Kidney capillary endothelial cell (primary cell): ENCODE results near the gene VSIG10.

Experiments
- DNase-seq: peaks from one replicate; pipeline ENCODE4 v3.0.0-alpha.2; 2018; ENCODE audit warnings: low spot score

VSIG10 gene

DNA sequence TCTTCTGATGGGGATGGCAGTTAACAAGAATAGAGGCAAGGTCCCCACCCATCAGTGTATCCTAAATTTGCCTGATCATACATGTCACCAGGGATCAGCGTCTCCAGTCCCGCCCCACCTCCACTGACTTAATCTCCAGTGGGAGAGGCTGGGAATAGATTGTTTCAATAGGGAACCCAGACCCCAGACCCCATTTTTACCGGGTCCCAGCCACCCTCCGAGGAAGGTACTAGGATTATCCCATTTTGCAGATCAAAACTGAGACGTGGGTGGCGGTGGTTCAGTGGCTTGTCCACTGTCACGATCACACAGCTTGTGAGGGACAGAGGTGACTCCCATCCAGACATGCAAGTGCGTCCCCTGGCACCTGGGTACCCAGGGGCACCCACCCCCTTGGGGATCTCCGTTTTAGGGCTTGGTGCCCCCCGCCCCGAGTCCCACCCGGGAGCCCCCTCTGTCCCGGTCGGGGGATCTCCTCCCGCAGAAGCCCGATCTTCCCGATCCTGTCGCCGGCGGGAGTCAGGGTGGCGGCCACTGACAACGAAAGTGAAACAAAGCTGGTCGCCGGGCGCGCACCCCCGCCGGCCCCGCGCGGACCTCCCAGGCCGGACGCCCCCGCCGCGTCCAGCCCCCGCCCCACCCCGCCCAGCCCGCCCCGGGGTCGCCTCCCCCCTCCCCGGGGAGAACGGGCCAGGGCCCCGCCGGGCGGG is 43.4 kb downstream of the VSIG10 start:
- DNase-seq, result peak; percentile 33

DNA sequence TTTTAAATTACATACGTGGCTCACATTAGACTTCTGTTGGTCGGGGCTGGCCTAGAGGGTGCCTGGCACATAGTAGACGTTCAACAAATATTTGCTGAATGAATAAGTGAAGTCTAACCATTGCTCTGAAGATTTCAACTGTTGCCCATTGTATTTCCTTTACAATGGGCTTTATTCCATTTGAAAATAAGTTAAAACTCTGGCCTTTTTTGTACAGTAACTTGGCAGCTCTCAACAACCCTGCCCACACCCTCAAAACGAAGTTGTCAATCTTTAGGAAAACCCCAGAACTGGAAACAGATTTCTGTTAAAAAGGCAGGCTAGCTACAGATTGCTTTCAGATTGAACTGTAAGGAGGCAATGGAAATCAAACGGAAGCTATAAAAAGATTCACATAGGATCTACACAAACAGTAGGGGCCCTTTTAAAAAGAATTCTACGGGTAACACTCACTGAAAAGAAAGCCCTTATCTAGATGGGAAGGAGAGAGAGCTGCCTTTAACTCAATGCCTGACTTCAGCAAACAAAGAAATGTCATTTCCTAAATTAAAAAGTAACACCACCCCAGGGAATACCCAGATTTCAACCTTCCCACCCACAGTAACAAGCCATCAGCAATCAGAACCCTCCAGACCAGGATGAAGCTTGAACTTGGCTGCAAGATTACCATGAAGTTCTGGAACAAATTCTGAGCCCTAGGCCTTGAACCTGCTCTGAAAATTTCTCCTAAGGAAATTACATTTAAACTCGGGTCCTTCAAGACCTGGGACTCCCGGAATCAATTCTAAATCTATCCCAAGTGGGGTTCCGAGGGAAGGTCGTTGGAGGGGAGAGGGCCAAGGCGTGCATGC is 44.2 kb downstream of the VSIG10 start:
- DNase-seq, result no peak

DNA sequence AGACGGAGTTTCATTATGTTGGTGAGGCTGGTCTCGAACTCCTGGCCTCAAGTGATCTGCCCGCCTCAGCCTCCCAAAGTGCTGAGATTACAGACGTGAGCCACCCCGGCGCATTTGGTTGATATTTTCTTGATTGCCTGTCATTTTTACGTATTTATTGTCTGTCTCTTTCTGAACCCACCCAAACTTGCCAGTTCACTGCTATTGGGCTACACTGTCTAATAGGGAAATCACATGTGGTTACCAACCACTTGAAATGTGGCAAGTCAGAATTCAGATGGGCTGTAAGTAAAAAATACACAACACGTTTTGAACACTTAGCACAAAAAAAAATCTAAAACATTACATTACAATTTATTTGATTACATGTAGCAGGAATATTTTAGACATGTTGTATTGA is 44.9 kb downstream of the VSIG10 start:
- no peak for DNase-seq

DNA sequence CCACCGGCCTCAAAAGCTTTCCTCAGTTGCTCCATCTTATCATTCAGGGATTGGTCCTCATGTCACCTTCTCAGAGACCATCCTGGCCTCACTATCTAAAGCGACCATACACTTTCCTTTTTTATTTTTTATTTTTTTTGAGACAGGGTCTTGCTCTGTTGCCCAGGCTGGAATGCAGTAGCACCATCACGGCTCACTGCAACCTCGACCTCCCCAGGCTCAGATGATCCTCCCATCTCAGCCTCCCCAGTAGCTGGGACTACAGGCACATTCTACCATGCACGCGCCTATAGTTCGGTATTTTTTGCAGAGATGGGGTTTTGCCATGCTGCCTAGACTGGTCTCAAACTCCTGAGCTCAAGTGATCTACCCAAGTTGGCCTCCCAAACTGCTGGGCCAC is 45.6 kb downstream of the VSIG10 start:
- no peak for DNase-seq

DNA sequence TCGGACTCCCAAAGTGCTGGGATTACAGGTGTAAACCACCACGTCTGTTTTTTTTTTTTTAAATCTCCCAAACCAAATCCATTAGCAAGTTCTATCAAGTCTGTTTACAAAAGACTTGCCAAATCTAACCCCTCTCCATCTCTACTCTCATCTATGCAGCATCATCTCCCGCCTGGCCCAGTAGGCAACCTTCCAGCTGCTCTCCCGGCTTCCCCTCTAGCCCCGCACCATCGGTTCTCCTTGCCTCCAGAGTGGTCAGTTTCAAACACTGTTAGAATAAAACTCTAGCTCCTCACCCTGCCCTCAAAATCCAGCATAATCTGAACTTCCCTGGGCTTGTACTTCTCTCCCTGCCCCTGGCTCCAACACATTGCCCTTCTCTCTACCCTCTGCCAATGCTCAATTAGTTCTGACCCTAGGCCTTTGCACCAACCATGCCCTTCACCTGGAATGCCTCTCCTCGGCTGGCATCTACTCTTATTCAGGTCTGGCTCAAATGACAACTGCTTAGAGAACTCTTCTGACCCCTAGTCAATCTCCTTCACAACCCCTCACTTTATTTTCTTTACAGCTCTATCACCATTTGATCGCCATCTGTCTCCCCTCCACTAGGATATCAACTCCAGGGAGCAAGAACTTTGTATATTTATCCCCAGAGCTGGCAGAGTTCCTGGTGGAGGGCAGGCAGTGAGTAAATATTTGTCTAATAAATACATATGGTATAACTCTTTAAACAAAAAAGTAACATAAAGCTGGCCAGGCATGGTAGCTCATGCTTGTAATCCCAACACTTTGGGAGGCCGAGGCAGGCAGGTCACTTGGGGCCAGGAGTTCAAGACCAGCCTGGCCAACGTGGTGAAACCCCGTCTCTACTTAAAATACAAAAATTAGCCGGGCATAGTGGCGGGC is 47.7 kb downstream of the VSIG10 start:
- DNase-seq, result no peak

DNA sequence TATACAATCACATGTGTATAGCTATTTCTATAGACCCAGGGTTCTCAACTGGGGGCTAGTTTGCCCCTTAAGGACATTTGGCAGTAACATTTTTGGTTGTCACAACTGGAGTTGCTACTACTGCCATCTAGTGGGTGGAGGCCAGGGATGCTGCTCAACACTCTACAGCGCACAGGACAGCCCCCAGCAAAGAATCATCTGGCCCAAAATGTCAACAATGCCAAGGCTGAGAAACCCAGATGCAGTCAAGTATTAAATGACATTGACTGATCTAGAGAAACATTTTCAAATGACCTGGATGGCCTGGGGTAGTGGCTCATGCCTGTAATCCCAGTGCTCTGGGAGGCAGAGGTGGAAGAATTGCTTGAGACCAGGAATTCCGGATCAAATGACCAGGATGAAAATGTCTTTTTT is 48.7 kb downstream of the VSIG10 start:
- DNase-seq, result peak; percentile 53

DNA sequence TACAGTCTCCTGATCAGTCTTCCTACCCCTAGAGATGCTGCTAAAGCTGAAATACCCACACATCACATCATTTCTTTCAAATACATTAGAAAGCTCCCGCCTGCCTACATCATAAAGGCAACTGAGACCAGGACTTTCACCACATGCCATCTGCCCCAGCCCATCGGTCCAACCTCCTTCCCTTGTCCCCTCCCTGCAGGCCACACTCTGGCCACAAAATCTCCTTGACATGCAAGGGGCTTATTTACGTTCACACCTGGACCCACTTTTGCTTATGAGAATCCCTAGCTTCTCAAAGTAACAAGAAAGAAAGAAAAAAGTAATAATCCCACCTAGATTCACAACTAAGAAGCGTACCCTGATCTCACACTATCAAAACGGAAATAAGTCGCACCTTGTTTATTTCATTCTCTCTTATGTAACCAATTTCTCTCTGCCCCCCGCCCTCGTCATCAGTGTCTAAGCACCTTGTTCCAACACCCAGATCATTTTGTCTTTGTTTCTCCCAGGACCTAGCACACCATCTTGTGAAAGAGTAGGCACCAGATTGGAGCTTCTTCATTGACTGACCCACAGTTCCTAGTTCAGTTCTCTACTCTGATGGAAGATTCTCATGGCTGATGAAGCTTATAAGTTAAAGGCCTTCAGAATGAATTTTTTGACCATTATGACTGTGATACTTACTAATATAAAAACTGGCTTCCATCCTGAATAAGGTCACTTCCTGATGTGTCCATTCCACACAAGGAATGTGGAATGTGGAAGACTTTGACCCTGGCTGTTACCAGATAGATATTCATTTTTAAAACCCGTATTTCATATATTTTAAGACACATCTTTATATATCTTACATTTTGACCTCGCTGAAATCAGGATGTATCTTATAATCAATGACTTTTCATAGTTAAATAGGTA is 50.5 kb downstream of the VSIG10 start:
- DNase-seq, result no peak

DNA sequence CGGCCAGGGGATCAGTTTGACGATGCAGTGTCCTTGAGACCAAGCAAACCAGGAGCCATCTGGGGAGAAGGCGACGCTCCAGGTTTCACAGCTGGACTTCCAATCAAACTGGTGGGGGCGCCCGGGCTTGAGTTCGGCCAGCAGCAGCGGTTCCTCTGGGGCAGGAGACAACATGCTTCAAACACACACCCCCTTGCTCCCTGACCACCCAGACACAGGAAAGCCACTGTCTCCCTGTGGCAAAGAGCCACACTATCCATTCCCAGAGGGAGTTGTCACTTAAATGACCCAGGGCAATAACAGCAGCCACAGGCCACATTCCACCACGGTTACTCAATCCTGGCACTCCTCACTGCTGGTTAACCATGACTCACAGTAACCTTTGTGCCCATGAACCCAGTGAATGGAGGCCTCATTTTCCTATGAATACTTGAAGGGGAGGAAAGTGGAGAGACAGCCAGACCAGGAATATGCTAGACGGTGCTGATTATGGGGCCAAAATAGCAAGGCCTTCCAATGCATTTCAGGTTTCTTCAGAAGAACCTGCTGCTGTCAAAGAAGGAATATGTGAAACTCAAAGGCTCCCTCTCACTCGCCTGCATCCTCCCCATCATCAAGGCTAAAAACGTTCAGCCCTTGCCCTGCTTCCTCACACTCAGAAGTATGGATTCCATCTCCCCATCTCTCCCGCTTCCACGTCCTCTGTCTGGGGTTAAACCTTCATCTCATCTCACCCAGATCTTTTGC is 51.3 kb downstream of the VSIG10 start:
- DNase-seq, result peak; percentile 93

DNA sequence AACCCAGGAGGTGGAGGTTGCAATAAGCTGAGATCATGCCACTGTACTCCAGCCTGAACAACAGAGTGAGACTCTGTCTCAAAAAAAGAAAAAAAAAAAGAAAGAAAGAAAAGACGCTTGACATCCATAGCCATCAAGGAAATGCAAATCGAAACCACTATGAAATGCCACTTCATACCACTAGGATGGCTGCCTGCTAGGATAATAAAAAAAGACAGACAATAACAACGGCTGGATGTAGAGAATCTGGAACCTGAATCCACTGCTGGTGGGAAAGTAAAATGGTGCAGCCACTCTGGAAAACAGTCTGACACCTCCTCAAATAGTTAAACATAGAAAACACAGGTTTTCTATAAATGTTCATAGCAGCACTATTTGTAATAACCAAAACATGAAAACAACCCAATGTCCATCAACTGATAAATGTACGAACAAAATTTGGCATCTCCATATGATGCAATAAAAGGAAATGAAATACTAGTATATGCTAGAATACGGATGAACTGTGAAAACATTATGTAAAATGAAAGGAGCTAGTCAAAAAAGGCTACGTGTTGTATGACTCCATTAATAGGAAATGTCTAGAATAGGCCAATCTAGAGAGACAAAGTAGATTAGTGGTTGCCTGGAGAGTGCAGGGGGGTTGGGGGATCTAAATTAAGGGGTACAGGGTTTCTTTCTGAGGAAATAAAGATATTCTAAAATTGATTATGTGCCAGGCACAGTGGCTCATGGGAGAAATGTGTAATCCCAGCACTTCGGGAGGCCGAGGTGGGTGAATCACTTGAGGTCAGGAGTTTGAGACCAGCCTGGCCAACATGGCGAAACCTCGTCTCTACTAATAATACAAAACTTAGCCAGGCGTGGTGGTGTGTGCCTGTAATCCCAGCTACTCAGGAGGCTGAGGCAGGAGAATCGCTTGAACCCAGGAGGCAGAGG is 52.6 kb downstream of the VSIG10 start:
- no peak for DNase-seq

DNA sequence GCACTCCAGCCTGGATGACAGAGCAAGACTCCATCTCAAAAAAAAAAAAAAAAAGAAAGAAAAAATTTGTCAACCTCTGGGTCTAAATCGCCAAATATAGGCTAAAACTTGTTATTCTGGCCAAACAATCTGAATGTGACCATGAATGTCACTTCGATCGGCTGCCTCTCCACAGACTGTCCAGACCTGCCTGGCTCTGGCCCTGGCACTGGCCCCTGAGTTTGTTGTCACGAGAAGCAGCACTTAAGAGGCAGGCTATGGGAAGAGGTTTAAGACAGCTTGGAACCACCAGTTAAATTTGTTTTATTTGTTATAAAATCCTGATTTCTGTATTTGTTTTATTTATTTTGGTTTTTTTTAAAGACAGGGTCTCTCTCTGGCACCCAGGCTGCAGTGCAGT is 57.4 kb downstream of the VSIG10 start:
- DNase-seq, result no peak

DNA sequence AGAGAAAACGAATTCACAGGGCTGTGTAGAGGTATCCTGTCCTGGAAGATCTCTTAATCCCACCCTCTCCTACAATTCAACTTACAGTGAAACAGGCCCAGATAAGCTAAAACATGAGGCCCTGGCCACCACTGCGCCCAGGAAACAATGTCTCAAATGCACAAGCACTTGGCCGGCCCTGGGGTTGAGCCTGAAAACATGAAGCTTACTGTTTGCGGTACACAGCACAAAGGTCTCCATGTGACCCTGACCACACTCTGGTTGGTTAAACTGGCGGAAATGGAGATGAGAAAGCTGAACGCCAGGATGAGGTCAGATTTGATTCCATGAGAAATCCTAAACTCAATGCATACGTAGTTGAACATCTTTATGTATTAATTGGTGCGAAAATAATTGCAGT is 59.2 kb downstream of the VSIG10 start:
- DNase-seq, result no peak

DNA sequence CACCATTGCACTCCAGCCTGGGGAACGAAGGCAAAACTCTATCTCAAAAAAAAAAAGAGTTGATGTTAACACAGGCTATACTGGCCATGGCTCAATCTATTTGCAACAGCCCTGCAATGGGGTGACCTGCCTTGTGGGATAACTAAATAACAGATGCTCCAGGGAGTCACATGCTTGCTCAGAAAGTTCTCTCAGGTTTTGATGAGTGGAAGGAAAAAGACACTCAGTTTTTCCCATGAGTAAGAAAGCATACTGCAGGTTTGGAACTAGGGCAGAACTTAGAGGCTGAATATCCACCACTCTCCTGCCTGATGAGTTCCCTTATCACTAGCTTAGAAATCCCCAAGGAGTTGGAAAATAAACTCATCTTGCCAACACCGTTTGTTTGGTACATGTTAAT is 59.7 kb downstream of the VSIG10 start:
- DNase-seq, result no peak

DNA sequence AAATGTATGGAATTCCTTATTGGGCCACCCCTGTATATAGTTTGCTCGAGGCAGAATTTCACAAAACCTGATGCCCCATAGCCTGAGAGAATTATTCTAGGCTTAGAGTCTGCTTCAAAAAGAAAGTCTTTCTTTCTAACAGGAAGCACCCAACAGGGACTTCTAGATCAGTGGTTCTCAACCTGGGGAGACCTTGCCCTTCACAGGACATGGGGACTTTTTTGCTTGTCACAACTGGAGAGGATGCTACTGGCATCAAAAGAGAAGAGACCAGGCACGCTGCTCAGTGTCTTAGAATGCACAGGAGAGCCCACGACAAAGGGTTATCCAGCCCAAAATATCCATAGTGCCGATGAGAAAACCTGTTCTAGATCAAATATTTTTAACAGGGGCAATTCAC is 61.7 kb downstream of the VSIG10 start:
- DNase-seq, result no peak

DNA sequence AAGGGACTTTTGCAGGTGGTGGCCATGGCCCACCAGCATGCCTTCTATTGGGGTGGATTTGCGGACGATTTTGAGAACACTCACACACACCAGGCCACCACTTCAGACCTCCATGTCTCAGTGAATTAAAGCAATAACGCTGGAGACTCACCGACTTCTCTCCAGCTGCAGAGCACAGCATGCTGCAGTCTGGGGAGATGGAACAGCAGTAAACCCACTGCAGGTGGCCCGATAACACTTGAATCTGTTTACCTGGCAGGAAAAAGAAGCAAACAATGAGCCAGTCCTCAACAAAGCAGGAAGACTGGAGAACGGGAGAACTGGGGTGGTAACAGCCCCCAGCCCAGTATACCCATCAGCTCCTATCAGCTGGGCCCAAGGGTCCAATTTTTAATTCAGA is 65.7 kb downstream of the VSIG10 start:
- no peak for DNase-seq

DNA sequence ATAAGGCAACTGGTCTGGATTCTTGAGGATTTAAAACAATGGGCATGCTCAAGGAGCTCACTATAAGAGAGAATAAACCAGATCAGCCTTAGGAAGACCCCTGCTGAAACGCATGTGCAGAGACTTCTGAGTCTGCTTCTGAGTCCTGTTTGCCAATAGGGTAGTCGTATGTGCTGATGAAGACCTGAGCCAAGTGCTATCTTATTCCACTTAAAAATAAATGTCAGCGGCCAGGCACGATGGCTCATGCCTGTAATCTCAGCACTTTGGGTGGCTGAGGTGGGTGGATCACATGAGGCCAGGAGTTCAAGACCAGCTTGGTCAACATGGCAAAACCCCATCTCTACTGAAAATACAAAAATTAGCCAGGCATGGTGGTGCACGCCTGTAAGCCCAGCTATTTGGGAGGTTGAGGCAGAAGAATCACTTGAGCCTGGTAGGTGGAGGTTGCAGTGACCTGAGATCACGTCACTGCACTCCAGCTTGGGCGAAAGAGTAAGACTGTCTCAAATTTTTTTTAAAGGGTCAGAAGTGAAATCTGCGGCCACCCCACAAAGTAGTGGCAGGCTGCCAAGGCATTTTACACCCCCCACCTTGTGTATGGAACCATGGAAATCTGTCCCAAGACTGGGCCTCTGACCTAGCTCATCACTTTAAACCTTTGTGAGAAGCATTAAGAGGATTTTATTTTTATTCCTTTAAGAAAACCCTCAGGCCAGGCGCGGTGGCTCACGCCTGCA is 67.0 kb downstream of the VSIG10 start:
- DNase-seq, result no peak

DNA sequence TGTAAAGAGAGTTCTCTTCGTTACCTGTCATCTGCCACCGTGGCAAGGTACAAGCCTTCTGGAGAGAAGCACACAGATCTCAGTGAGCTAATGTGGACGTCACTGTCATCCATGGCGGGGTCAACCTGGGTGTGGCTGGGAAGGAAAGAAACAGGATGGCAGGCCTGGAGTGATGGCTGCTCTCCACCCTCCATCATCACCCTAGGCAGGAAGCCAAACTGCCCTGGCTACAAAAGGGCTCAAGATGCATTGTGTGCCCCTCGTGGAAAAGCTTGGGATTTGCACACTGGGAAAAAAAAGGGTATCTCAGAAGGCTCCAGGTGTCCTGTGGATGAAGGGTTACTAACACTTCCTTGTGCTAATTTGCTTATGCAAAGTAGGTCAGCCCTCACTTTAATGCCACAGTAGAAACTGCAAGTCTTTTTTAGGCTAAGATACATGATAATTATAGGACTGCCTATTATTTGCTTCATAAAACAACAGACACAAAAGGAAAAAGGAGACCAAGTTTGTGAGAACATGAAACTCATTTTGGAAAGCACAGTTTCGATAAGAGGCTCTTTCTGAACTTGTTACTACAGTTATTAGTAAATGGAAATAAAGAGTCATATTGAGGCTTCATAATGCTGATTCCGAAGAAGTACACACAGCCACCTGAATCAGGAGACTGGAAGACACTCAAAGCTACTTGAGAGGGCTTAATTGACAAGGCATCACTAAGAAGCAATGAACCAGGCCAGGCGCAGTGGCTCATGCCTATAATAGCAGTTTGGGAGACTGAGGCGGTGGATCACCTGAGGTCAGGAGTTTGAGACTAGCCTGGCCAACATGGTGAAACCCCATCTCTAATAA is 68.4 kb downstream of the VSIG10 start:
- DNase-seq, result no peak

DNA sequence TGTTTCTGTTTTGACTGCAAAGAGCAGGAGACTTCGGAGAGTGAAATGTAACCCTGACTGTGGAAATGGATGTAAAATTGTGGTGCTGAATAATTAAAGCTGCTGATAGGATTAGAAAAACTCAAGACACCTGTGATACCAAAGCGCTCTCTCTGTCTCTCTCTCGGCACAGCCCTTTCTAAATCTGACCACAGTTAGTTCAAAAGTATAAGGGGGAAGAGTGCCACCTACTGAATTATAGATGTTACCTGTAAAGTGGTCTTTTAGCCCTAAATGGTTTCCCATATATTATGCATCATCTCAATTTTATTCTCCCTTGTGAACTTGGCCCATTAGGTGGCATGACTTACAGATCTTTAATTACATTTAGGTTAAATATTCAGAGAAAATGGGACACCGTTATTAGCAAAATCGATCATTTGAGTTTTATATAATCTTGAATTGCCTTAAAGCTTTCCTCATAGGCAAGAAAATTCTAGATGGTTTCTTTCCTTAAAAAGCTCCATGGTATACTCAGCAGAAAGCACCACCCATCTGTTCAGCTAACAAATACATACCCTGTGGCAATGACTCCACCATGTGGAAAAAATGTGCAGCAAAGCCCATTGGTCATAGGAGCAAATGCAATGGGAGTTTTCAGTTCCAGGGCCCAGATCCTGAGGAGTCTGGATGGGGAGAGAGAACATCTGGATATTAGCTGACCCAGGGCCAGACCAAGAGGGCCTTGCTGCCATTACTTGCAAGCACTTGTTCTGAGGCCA is 69.2 kb downstream of the VSIG10 start:
- no peak for DNase-seq
